HG03135 (cell line): ENCODE results near the gene OARD1.

ENCODE experiments used
- ATAC-seq: cut with Tn5 transposase; IDR thresholded peaks from one replicate; pipeline ENCODE4 v1.9.1; 2021; ENCODE audit warnings: mild to moderate bottlenecking, moderate library complexity; ENCODE audit not compliant: unreplicated experiment

Gene OARD1

GRCh38 chr6:41075651-41076626 is 3.8 kb upstream of the OARD1 start:
- no peak for ATAC-seq

GRCh38 chr6:41074692-41075436 is 2.7 kb upstream of the OARD1 start:
- no peak for ATAC-seq

DNA sequence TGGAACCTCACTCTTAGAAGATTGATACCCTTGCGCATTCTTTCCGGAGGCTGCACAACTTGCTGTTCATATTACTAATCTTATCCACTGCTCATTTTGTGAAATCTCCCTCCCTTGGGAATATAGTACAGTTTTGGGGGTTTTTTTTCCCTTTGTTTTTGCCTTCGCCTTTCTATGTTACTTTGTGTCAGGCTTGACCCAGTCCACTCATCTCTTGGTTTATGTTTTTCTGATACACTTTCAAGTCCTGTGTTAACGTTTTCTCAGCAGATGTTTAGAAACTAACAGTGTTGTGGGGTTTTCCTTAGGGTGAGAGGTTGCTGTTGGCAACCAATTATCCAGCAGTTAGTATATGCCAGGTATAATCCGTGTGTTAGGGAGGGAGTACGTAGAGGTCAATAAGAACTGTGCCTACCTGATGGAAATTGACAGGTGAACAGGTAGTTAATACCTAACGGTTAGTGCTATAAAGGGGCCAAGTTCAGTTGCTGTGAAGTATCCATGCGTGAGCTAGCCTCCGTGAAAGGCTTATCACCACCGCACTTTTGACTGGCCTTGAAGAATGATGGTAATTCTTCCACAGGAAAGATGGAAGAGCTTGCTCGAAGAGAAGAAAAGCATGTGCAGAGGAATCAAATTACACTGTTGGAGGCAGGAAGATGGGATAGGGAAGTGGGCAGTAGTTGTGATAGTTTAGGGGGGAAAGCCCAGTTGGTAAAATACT is 2.0 kb upstream of the OARD1 start:
- no peak for ATAC-seq

- ATAC-seq: peak; percentile 25
These were observed 1.2 kb upstream of the OARD1 start for GRCh38 chr6:41073203-41073967.

DNA sequence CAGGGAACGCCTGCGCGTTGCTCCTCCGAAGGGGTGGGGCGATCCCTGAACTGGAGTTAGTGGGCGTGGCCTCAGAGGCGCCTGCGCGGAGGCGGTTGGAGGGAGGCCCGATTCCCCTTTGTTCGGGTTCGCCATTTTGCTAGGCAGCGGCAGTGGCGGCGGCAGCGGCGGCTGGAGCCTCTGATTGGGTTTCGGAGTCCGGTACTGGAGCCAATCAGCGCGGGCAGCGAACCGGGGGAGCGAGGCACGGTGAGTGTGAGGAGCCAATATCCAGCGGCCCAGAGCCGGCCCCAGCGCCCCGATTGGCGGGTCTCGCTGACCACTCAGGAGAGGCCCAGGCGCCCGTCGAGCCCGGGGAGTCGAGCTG is 663 bp upstream of the OARD1 start, which contains the start of gene NFYA:
TSS of gene NFYA (plus strand) at position 139 of the 367 bp plus-strand sequence. CDS start 6,116 bp downstream, outside the sequence.
- ATAC-seq: peak; percentile 64

- no peak for ATAC-seq
These were observed 644 bp downstream of the OARD1 start for GRCh38 chr6:41071501-41071922.

GRCh38 chr6:41066867-41067304 is 5.3 kb downstream of the OARD1 start:
- no peak for ATAC-seq

GRCh38 chr6:41065550-41066026 is 6.6 kb downstream of the OARD1 start:
- no peak for ATAC-seq

GRCh38 chr6:41064841-41065240 is 7.3 kb downstream of the OARD1 start:
- ATAC-seq: no peak

GRCh38 chr6:41063884-41064285 is 8.3 kb downstream of the OARD1 start:
- no peak for ATAC-seq

DNA sequence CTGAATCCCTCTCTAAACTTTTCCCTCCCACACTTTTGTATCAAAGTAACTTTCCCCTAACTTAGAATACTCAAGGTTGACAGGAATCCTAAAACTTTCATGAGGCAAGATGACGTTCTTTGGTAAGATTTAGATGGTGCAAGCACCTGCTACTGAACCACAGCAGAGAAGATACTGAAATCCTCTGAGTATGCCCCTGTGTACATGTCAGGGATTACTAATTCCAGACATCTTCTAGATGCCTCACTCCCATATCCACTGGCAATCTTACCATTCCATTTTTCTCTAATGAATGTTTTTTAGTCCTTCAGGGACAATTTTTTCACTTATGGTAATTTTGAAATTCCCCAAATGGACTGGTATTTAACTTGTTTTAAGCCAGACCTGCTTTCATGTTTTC is 10.1 kb downstream of the OARD1 start:
- ATAC-seq: no peak

DNA sequence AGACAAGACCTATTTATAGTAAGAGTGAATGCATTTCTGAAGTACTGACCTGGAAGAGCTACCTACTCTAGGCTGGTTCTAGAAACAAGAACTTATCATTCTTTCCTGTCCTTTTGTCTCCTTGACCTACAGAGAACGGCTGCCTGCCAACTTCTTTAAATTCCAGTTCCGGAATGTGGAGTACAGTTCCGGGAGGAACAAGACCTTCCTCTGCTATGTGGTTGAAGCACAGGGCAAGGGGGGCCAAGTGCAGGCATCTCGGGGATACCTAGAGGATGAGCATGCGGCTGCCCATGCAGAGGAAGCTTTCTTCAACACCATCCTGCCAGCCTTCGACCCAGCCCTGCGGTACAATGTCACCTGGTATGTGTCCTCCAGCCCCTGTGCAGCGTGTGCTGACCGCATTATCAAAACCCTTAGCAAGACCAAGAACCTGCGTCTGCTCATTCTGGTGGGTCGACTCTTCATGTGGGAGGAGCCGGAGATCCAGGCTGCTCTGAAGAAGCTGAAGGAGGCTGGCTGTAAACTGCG is 10.9 kb downstream of the OARD1 start:
- no peak for ATAC-seq

- no peak for ATAC-seq
These were observed 12.6 kb downstream of the OARD1 start for GRCh38 chr6:41059556-41059955.

- no peak for ATAC-seq
These were observed 13.4 kb downstream of the OARD1 start for GRCh38 chr6:41058783-41059181.

DNA sequence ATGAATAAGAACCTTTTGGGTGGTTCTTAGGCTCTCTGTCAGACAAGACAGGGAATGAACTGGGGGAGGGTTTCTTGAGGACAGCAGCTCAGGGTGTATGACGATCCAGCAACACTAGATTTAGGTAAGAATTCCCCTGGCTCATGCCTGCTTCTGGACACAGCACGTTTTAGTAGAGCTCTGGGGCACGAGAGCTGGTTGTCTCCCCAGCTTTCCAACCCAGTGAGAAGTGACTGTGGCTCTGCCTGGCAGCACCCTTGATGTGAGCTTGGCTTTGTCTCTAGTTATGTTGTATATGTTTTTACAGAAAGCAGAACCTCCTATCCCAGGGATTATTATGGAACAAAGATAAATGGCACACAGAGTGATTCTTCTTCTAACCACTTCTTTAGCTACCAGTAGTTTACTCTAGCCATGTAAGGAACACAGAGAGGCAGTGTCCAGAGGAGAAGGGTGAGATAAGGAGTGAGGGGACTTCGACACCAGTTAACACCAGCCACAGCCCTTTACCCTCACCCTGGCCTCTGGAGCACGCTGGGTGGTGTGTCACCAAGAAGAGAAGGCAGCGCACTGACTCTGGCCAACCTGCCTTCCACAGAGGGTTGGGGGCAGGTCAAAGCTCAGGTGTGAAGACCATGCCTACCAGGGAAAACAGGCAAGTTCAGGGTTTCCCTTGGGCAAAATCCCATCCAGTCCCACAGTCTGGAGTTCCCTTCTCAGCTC is 15.2 kb downstream of the OARD1 start:
- ATAC-seq: no peak

DNA sequence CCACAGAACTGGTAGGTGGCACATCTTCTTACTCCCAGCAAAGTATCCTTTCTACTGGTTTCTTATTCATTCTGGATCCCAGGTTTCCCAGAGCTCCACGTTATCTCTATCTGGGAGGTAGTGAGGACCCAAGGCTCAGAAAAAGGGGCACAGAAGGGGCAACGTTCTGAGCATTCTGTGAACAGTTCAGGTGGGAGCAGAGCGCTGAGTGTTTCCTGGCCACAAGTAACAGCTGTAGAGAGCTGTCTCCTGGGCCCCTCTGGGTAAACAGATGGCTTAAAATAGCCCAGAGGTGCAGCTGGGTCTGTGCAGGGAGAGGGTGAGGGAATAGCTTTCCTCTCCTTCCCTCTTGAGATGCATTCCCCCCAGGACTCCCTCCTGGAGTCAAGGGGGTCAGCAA is 17.0 kb downstream of the OARD1 start:
- ATAC-seq: no peak

- ATAC-seq: no peak
These were observed 17.6 kb downstream of the OARD1 start for GRCh38 chr6:41054511-41054910.

DNA sequence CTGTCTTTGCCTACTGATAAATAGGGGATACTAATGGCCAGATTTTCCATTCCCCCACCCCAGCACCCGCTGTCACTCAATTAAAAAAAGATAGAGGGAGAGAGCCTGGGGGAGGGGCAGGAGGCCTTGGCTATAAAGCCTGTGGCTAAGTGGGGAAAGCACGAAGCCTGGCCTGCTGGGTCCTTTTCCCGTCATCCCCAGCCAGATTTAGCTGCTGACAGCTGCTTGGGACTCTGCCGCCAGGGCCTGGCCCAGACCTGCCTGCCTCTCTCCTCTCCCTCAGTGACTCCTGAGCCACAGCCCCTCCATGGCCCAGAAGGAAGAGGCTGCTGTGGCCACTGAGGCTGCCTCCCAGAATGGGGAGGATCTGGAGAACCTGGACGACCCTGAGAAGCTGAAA is 19.1 kb downstream of the OARD1 start, which contains the start of gene APOBEC2:
TSS of gene APOBEC2 (plus strand) at position 162 of the 400 bp plus-strand sequence. CDS start at position 308, 146 bp downstream.
- no peak for ATAC-seq

GRCh38 chr6:41051873-41052272 is 20.3 kb downstream of the OARD1 start:
- ATAC-seq: no peak
